ENCODE data around the gene C2. TPM values are rescaled to one million over a fixed set of nuclear protein-coding genes. Genes with fewer than 3 reads are reported as not detected.

Gene C2
- total and polyA plus RNA-seq, 2 experiments from 2014 or later = 1.4 to 2.1 TPM

DNA sequence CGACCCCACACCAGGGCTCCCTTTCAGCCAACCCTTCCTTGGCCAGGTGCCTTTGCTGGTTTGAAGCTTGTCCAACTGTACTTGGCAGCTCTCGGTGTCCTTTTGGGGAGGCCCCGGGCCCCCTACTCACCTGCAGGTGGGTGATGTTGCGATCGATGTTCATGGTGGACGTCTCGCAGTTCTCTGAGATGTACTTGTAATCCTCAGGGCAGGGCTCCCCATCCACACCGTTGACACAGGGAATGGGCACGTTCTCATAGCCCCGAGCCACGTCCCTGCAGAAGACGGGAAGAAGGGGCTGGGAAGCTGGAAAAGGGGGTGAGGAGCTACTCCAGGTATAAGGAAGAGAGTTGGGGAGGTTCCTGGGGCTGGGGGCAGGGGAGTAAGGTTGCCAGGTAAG lies 43.8 kb upstream of the C2 start:
- in situ Hi-C loops (cut with MboI) = no loop called here
- no peak overlapping the region for H3K27ac ChIP-seq
- WGBS, 2 experiments (ENCODE audit: low coverage in 1 of 2, low lambda C conversion rate in 2 of 2, missing lambda C conversion rate in 2 of 2) = 90 to 93% methylated on average over 12 of the region's 12 CpGs
- TF ChIP-seq EZH2phosphoT487 (IDR thresholded peaks at IDR 0.05; ENCODE audit: insufficient read depth, low read depth) (no peak), EZH2 (IDR thresholded peaks at IDR 0.05; ENCODE audit: insufficient read depth, poor library complexity, severe bottlenecking) (no peak)
- no peaks in the 10 kb centered on the region for H3K79me2 ChIP-seq (ENCODE audit: insufficient read depth)
- no peaks in the 10 kb centered on the region for H3K9me2 ChIP-seq (ENCODE audit: insufficient read depth)
- no peak overlapping the region for H3K4me2 ChIP-seq (ENCODE audit: unreplicated experiment)
- no peaks in the 10 kb centered on the region; the same call in 1 of the 2 replicates for H3K36me3 ChIP-seq (ENCODE audit: low read depth)
- H4K20me1 ChIP-seq (ENCODE audit: insufficient read depth) = no peaks in the 10 kb centered on the region
- DNase-seq = no peak
- H2AFZ ChIP-seq = no peak overlapping the region
- H3F3A ChIP-seq (ENCODE audit: insufficient read depth) = no peaks in the 10 kb centered on the region
- no peak overlapping the region for H3K9ac ChIP-seq
- no peaks in the 10 kb centered on the region for H3K27me3 ChIP-seq (replicated peaks; ENCODE audit: insufficient read depth)
- no peaks in the 10 kb centered on the region for H3K4me1 ChIP-seq (ENCODE audit: insufficient read depth)
- H3K4me3 ChIP-seq = no peak overlapping the region
- H3K9me3 ChIP-seq (ENCODE audit: low read depth) = no peaks in the 10 kb centered on the region

GRCh38 chr6:31884528-31885035 lies 42.9 kb upstream of the C2 start:
- H3K4me3 ChIP-seq = no peak overlapping the region
- H3K27me3 ChIP-seq (replicated peaks; ENCODE audit: insufficient read depth) = no peaks in the 10 kb centered on the region
- no peaks in the 10 kb centered on the region for H3K9me3 ChIP-seq (ENCODE audit: low read depth)
- TF ChIP-seq EZH2phosphoT487 (IDR thresholded peaks at IDR 0.05; ENCODE audit: insufficient read depth, low read depth) (no peak), EZH2 (IDR thresholded peaks at IDR 0.05; ENCODE audit: insufficient read depth, poor library complexity, severe bottlenecking) (no peak)
- H2AFZ ChIP-seq = no peak overlapping the region
- WGBS, 2 experiments (ENCODE audit: low coverage in 1 of 2, low lambda C conversion rate in 2 of 2, missing lambda C conversion rate in 2 of 2) = 91 to 94% methylated on average over 17 to 22 of the region's 22 CpGs
- no peaks in the 10 kb centered on the region for H3F3A ChIP-seq (ENCODE audit: insufficient read depth)
- no peaks in the 10 kb centered on the region for H3K4me1 ChIP-seq (ENCODE audit: insufficient read depth)
- in situ Hi-C loops (cut with MboI) = no loop called here
- DNase-seq = no peak
- H3K27ac ChIP-seq = no peak overlapping the region
- no peak overlapping the region for H3K4me2 ChIP-seq (ENCODE audit: unreplicated experiment)
- H3K79me2 ChIP-seq (ENCODE audit: insufficient read depth) = no peaks in the 10 kb centered on the region
- H3K9me2 ChIP-seq (ENCODE audit: insufficient read depth) = no peaks in the 10 kb centered on the region
- H3K36me3 ChIP-seq (ENCODE audit: low read depth) = no peaks in the 10 kb centered on the region; the same call in 1 of the 2 replicates
- no peaks in the 10 kb centered on the region for H4K20me1 ChIP-seq (ENCODE audit: insufficient read depth)
- no peak overlapping the region for H3K9ac ChIP-seq

- WGBS, 2 experiments (ENCODE audit: low coverage in 1 of 2, low lambda C conversion rate in 2 of 2, missing lambda C conversion rate in 2 of 2) = 90 to 92% methylated on average over 11 to 18 of the region's 18 CpGs
- H3K36me3 ChIP-seq (ENCODE audit: low read depth) = peaks cover 6% of the 10 kb centered on the region; the same call in 1 of the 2 replicates
Observed at GRCh38 chr6:31886541-31886991, 41.0 kb upstream of the C2 start.

DNA sequence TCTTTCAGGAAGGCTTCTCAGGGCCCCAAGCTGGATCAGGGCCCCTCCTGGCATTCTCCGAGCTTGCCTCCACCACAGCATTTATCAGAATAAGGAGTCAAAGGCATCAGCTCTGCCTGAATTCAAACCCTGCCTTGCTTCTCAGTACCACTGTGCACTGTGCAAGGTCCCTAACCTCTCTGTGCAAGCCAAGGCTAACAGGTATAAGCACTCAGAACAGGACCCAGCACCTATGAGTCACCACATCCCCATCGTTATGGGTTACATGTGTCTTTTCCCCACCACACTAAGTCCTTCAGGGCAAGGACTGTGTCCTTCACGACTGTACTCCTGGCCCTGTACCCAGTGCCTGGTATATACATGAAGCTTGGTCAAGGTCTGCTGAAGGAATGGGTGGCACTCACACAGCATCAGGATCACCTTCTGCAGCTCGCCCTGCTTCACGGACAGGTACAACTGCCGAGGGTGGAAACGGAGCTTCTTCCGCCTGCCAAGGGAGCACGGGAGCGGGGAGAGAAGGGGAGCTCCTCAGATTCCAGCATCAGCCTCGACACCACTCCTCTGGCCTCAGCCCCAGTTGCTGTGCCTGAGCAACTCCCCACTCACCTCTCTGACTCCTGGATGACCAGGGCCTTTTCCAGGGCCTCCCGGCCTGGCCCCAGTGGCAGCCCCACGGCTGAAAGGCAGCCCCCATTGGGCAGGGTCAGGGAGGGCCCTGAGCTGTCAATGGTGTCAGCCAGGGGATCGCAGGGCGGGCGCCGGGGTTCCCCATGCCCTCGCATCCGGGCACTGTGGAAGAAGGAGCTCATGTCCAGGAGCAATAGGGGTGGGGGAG lies 40.1 kb upstream of the C2 start:
- TF ChIP-seq EZH2 (IDR thresholded peaks at IDR 0.05; ENCODE audit: insufficient read depth, poor library complexity, severe bottlenecking) (no peak), EZH2phosphoT487 (IDR thresholded peaks at IDR 0.05; ENCODE audit: insufficient read depth, low read depth) (no peak)
- in situ Hi-C loops (cut with MboI) = no loop called here
- peaks cover 6% of the 10 kb centered on the region; the same call in 1 of the 2 replicates for H3K36me3 ChIP-seq (ENCODE audit: low read depth)
- H3K9me2 ChIP-seq (ENCODE audit: insufficient read depth) = no peaks in the 10 kb centered on the region
- no peak overlapping the region for H2AFZ ChIP-seq
- H3K4me1 ChIP-seq (ENCODE audit: insufficient read depth) = no peaks in the 10 kb centered on the region
- H3K4me2 ChIP-seq (ENCODE audit: unreplicated experiment) = no peak overlapping the region
- 91% methylated on average over 17 to 19 of the region's 19 CpGs for WGBS, 2 experiments (ENCODE audit: low coverage in 1 of 2, low lambda C conversion rate in 2 of 2, missing lambda C conversion rate in 2 of 2)
- no peak overlapping the region for H3K27ac ChIP-seq
- no peaks in the 10 kb centered on the region for H4K20me1 ChIP-seq (ENCODE audit: insufficient read depth)
- no peak overlapping the region for H3K4me3 ChIP-seq
- no peak for DNase-seq
- no peaks in the 10 kb centered on the region for H3F3A ChIP-seq (ENCODE audit: insufficient read depth)
- H3K27me3 ChIP-seq (replicated peaks; ENCODE audit: insufficient read depth) = no peaks in the 10 kb centered on the region
- no peaks in the 10 kb centered on the region for H3K79me2 ChIP-seq (ENCODE audit: insufficient read depth)
- no peaks in the 10 kb centered on the region for H3K9me3 ChIP-seq (ENCODE audit: low read depth)
- no peak overlapping the region for H3K9ac ChIP-seq

More at GRCh38 chr6:31886541-31886991, 41.0 kb upstream of the C2 start:
- H3K9me2 ChIP-seq (ENCODE audit: insufficient read depth) = no peaks in the 10 kb centered on the region
- H3K4me1 ChIP-seq (ENCODE audit: insufficient read depth) = no peaks in the 10 kb centered on the region
- H3K9me3 ChIP-seq (ENCODE audit: low read depth) = no peaks in the 10 kb centered on the region
- no peaks in the 10 kb centered on the region for H3F3A ChIP-seq (ENCODE audit: insufficient read depth)
- no peaks in the 10 kb centered on the region for H3K27me3 ChIP-seq (replicated peaks; ENCODE audit: insufficient read depth)
- no peak overlapping the region for H3K4me3 ChIP-seq
- H3K79me2 ChIP-seq (ENCODE audit: insufficient read depth) = no peaks in the 10 kb centered on the region
- in situ Hi-C loops (cut with MboI) = no loop called here
- H2AFZ ChIP-seq = no peak overlapping the region
- no peak for TF ChIP-seq EZH2 (IDR thresholded peaks at IDR 0.05; ENCODE audit: insufficient read depth, poor library complexity, severe bottlenecking)
- TF ChIP-seq EZH2phosphoT487 (IDR thresholded peaks at IDR 0.05; ENCODE audit: insufficient read depth, low read depth) = no peak
- no peak overlapping the region for H3K9ac ChIP-seq
- H3K4me2 ChIP-seq (ENCODE audit: unreplicated experiment) = no peak overlapping the region
- DNase-seq = no peak
- no peaks in the 10 kb centered on the region for H4K20me1 ChIP-seq (ENCODE audit: insufficient read depth)
- no peak overlapping the region for H3K27ac ChIP-seq
